Measurements from ENCODE around the gene FPR2.
"Not testable (repeated sequence)": the region's sequence is repeated elsewhere in the genome, so short reads cannot be mapped to it uniquely, and the experiment has no call there.

- not testable (repeated sequence) for TF ChIP-seq POLR2AphosphoS5, CTCF, POLR2A (IDR thresholded peaks at IDR 0.05)
Observed at GRCh38 chr19:51804789-51805188, 43.8 kb downstream of the FPR2 start.
